H1 (cell line): Measurements from ENCODE around the gene WDR77. TPM values are rescaled to one million over a fixed set of nuclear protein-coding genes. Genes with fewer than 3 reads are reported as not detected.

ENCODE experiments used
- CTCF ChIA-PET: fragments of 300-600 bp; sonication (Branson Sonifier 250); formaldehyde crosslinking; loops from one replicate; lab custom pipeline; 2021; ENCODE audit not compliant: partially characterized antibody; lab: Charles Lee
- POLR2A ChIA-PET: fragments of 300-600 bp; sonication (Branson Sonifier 250); formaldehyde crosslinking; loops from one replicate; lab custom pipeline; 2021; ENCODE audit warnings: inconsistent platforms; ENCODE audit not compliant: partially characterized antibody; lab: Charles Lee
- DNase-seq, 2 experiments: peaks; one replicate each; pipeline versions ENCODE4 v3.0.0 to v3.0.0-alpha.2; 2010 to 2022; ENCODE audit warnings: low spot score in 2 of 2, low read depth in 1 of 2, mixed read lengths in 1 of 2
- FAIRE-seq: peaks from 2 replicates; lab custom pipeline; 2011; peaks lifted over from hg19 to GRCh38; lab: Jason Lieb, UNC
- H2AFZ ChIP-seq: 2 replicates; pipeline ENCODE4 v1.8.1; 2012; ENCODE audit warnings: low read length, inconsistent platforms
- H2AK5ac ChIP-seq: 2 replicates; pipeline ENCODE4 v1.6.1; 2013; ENCODE audit warnings: low read depth, low read length
- H2BK120ac ChIP-seq: replicated peaks from 2 replicates; pipeline ENCODE3; 2013; ENCODE audit warnings: low read depth, low read length, inconsistent platforms
- H2BK12ac ChIP-seq: 2 replicates; pipeline ENCODE4 v1.6.1; 2013; ENCODE audit warnings: low read depth, low read length
- H2BK15ac ChIP-seq: 2 replicates; pipeline ENCODE4 v1.6.1; 2013; ENCODE audit warnings: low read length
- H2BK20ac ChIP-seq: 2 replicates; pipeline ENCODE4 v1.6.1; 2013; ENCODE audit warnings: low read length
- H2BK5ac ChIP-seq: 2 replicates; pipeline ENCODE4 v1.6.1; 2013; ENCODE audit warnings: low read depth, low read length
- H3K14ac ChIP-seq: 2 replicates; pipeline ENCODE4 v1.6.1; 2013; ENCODE audit warnings: inconsistent platforms; ENCODE audit not compliant: insufficient read length
- H3K18ac ChIP-seq: 2 replicates; pipeline ENCODE4 v1.6.1; 2013; ENCODE audit warnings: low read length; ENCODE audit errors: extremely low read depth
- H3K23ac ChIP-seq: 2 replicates; pipeline ENCODE4 v1.6.1; 2013; ENCODE audit warnings: inconsistent platforms; ENCODE audit not compliant: insufficient read length
- H3K23me2 ChIP-seq: 2 replicates; pipeline ENCODE4 v1.6.1; 2013; ENCODE audit warnings: low read depth, low read length
- H3K27ac ChIP-seq: 2 replicates; pipeline ENCODE4 v1.6.1; 2011; ENCODE audit warnings: low read depth, low read length, inconsistent platforms
- H3K27me3 ChIP-seq, 4 experiments: replicated peaks in 1 of 4; 1 replicate in 1 of 4; 2 replicates in 3 of 4; pipeline versions ENCODE4 v1.6.1 to v1.8.1; 2011 to 2013; ENCODE audit warnings: low read length in 3 of 4, mild to moderate bottlenecking in 3 of 4, inconsistent platforms in 2 of 4, mixed read lengths in 2 of 4, moderate library complexity in 1 of 4; ENCODE audit not compliant: control insufficient read depth in 3 of 4, insufficient read depth in 3 of 4; ENCODE audit errors: extremely low read depth in 1 of 4
- H3K36me3 ChIP-seq, 4 experiments: 2 replicates each; pipeline versions ENCODE4 v1.6.1 to v1.8.1; 2011 to 2013; ENCODE audit warnings: mild to moderate bottlenecking in 4 of 4, low read length in 3 of 4, moderate library complexity in 2 of 4, control low read depth in 1 of 4, inconsistent platforms in 1 of 4; ENCODE audit not compliant: insufficient read depth in 4 of 4, control insufficient read depth in 2 of 4
- H3K4ac ChIP-seq: replicated peaks from 2 replicates; pipeline ENCODE3; 2013; ENCODE audit warnings: low read length, low read depth, mixed read lengths, inconsistent platforms; ENCODE audit not compliant: insufficient read length
- H3K4me1 ChIP-seq, 4 experiments: replicated peaks in 1 of 4; 1 replicate in 1 of 4; 2 replicates in 3 of 4; pipeline versions ENCODE4 v1.6.1 to v1.8.1; 2011 to 2013; ENCODE audit warnings: low read length in 3 of 4, inconsistent platforms in 2 of 4, mixed read lengths in 1 of 4; ENCODE audit not compliant: insufficient read depth in 4 of 4, control insufficient read depth in 3 of 4
- H3K4me2 ChIP-seq, 2 experiments: 2 replicates each; pipeline versions ENCODE4 v1.6.1 to v1.8.1; 2011 to 2013; ENCODE audit warnings: low read depth in 2 of 2, low read length in 2 of 2, control low read depth in 1 of 2, inconsistent platforms in 1 of 2, mild to moderate bottlenecking in 1 of 2; ENCODE audit not compliant: insufficient read depth in 1 of 2
- H3K4me3 ChIP-seq, 4 experiments: fragments of 200-600, 300-600 bp in 1 of 4; sonication (generic), shearing (Covaris generic), sonication (Bioruptor Twin) in 1 of 4; 2 replicates each; pipeline versions ENCODE4 v1.5.1 to v1.8.1; 2011 to 2016; ENCODE audit warnings: low read length in 4 of 4, low read depth in 3 of 4, control low read depth in 2 of 4, inconsistent platforms in 2 of 4, mild to moderate bottlenecking in 2 of 4, mixed read lengths in 1 of 4, moderate library complexity in 1 of 4; ENCODE audit not compliant: insufficient read depth in 2 of 4; ENCODE audit errors: extremely low read depth in 1 of 4
- H3K56ac ChIP-seq: replicated peaks from 2 replicates; pipeline ENCODE3; 2013; ENCODE audit warnings: low read depth, mild to moderate bottlenecking, mixed read lengths, low read length, inconsistent platforms; ENCODE audit not compliant: insufficient read length
- H3K79me1 ChIP-seq: 2 replicates; pipeline ENCODE4 v1.6.1; 2013; ENCODE audit warnings: low read depth, low read length, control low read depth
- H3K79me2 ChIP-seq, 2 experiments: 2 replicates each; pipeline versions ENCODE4 v1.6.1 to v1.8.1; 2012 to 2013; ENCODE audit warnings: low read length in 2 of 2, mild to moderate bottlenecking in 2 of 2, inconsistent platforms in 1 of 2; ENCODE audit not compliant: insufficient read depth in 2 of 2, control insufficient read depth in 1 of 2
- H3K9ac ChIP-seq, 4 experiments: replicated peaks in 1 of 4; 1 replicate in 1 of 4; 2 replicates in 3 of 4; pipeline versions ENCODE4 v1.6.1 to v1.8.1; 2011 to 2013; ENCODE audit warnings: low read depth in 3 of 4, low read length in 3 of 4, control low read depth in 2 of 4, mild to moderate bottlenecking in 2 of 4, moderate library complexity in 2 of 4, inconsistent platforms in 1 of 4; ENCODE audit errors: extremely low read depth in 1 of 4
- H3K9me3 ChIP-seq, 2 experiments: 2 replicates each; pipeline versions ENCODE4 v1.6.1 to v1.8.1; 2012 to 2013; ENCODE audit warnings: mild to moderate bottlenecking in 2 of 2, moderate library complexity in 2 of 2, control low read depth in 1 of 2, inconsistent platforms in 1 of 2, low read depth in 1 of 2, low read length in 1 of 2, mixed read lengths in 1 of 2; ENCODE audit not compliant: insufficient read depth in 2 of 2
- H4K20me1 ChIP-seq, 2 experiments: replicated peaks in 1 of 2; 2 replicates each; pipeline versions ENCODE3 to v1.8.1; 2011 to 2013; ENCODE audit warnings: inconsistent platforms in 2 of 2, low read length in 2 of 2, mild to moderate bottlenecking in 1 of 2; ENCODE audit not compliant: insufficient read depth in 2 of 2, control insufficient read depth in 1 of 2
- H4K5ac ChIP-seq: 2 replicates; pipeline ENCODE4 v1.6.1; 2013; ENCODE audit warnings: low read length, low read depth, mixed read lengths, inconsistent platforms; ENCODE audit not compliant: insufficient read length
- H4K8ac ChIP-seq: 2 replicates; pipeline ENCODE4 v1.8.0; 2013; ENCODE audit warnings: mild to moderate bottlenecking, moderate library complexity, low read length, inconsistent platforms; ENCODE audit not compliant: insufficient read depth; ENCODE audit errors: extremely low read depth
- H4K91ac ChIP-seq: replicated peaks from 2 replicates; pipeline ENCODE3; 2013; ENCODE audit warnings: low read length, mixed read lengths, inconsistent platforms; ENCODE audit not compliant: insufficient read length
- CBX5 ChIP-seq: fragments of 300-800, 300-1000 bp; sonication (generic); IDR thresholded peaks from 2 replicates; pipeline ENCODE4 v1.7.1; 2016; ENCODE audit warnings: antibody characterized with exemption, low read length, low read depth
- CHD2 ChIP-seq: IDR thresholded peaks from 2 replicates; pipeline ENCODE4 v1.6.1; 2012; ENCODE audit warnings: low read length, improper control_type of control experiment
- CTBP2 ChIP-seq: IDR thresholded peaks from 2 replicates; pipeline ENCODE4 v1.7.0; 2011; ENCODE audit warnings: borderline replicate concordance, mild to moderate bottlenecking, moderate library complexity, mixed read lengths, low read length; ENCODE audit not compliant: insufficient read depth, insufficient read length
- GABPA ChIP-seq: IDR thresholded peaks from 2 replicates; pipeline ENCODE4 v1.6.1; 2011; ENCODE audit warnings: mild to moderate bottlenecking, low read length, moderate library complexity, borderline replicate concordance; ENCODE audit not compliant: insufficient read depth
- KDM5A ChIP-seq: fragments of 200-600 bp; IDR thresholded peaks from 2 replicates; pipeline ENCODE4 v1.7.1; 2012; ENCODE audit warnings: mild to moderate bottlenecking, low read length, inconsistent platforms, mixed read lengths
- MAFK ChIP-seq: IDR thresholded peaks from 2 replicates; pipeline ENCODE4 v1.6.1; 2012; ENCODE audit warnings: low read depth, mild to moderate bottlenecking, improper control_type of control experiment, low read length
- NANOG ChIP-seq: IDR thresholded peaks from 2 replicates; pipeline ENCODE4 v1.6.1; 2011; ENCODE audit warnings: low read length, low read depth, mild to moderate bottlenecking, inconsistent platforms; ENCODE audit not compliant: insufficient read depth, poor library complexity, severe bottlenecking
- SAP30 ChIP-seq: fragments of 300-600 bp; sonication (generic); IDR thresholded peaks from 2 replicates; pipeline ENCODE4 v1.7.1; 2012; ENCODE audit warnings: low read length, moderate library complexity, mild to moderate bottlenecking, inconsistent platforms; ENCODE audit not compliant: insufficient read depth, insufficient replicate concordance
- SP2 ChIP-seq: IDR thresholded peaks from 2 replicates; pipeline ENCODE4 v1.6.1; 2012; ENCODE audit warnings: mild to moderate bottlenecking, low read length, inconsistent platforms
- SUZ12 ChIP-seq: fragments of 200-600 bp; sonication (generic); IDR thresholded peaks from 2 replicates; pipeline ENCODE4 v1.6.1; 2012; ENCODE audit warnings: mild to moderate bottlenecking, inconsistent platforms, low read length, moderate library complexity, mixed read lengths
- TBP ChIP-seq: IDR thresholded peaks from 2 replicates; pipeline ENCODE4 v1.6.1; 2011; ENCODE audit warnings: low read depth, low read length, improper control_type of control experiment
- TEAD4 ChIP-seq: IDR thresholded peaks from 2 replicates; pipeline ENCODE4 v1.6.1; 2012; ENCODE audit warnings: low read depth, low read length, inconsistent platforms, mixed read lengths
- YY1 ChIP-seq: IDR thresholded peaks from 2 replicates; pipeline ENCODE4 v1.6.1; 2011; ENCODE audit warnings: low read depth, mild to moderate bottlenecking, low read length
- WGBS, 2 experiments: shearing (Covaris generic) in 1 of 2; methylation state at CpG; one replicate each; pipeline versions ENCODE4 v1.1.6 to v1.1.7; 2013 to 2015; ENCODE audit warnings: low lambda C conversion rate in 2 of 2, mixed read lengths in 2 of 2, inconsistent platforms in 1 of 2, low coverage in 1 of 2, missing lambda C conversion rate in 1 of 2; ENCODE audit not compliant: insufficient replicate concordance in 2 of 2, insufficient coverage in 1 of 2, insufficient read length in 1 of 2; ENCODE audit errors: extremely low coverage in 1 of 2, missing lambda C conversion rate in 1 of 2; 5-methylcytosine and 5-hydroxymethylcytosine counted together
- polyA plus RNA-seq, 7 experiments: library from polyadenylated mRNA; depleted of rRNA in 3 of 7; stranded (reverse) in 5 of 7; unstranded in 2 of 7; fragments of >200 nt in 5 of 7; fragments of 200-250 nt in 2 of 7; gene quantifications; 1 replicate in 5 of 7; 2 replicates in 1 of 7; 4 replicates in 1 of 7; pipeline versions ENCODE4 v1.2.1 to v1.2.3, GENCODE V29; 2011 to 2013; ENCODE audit warnings: missing spikeins in 2 of 7, mixed read lengths in 2 of 7
- total RNA-seq: library from RNA; stranded (reverse); fragmentation: NEBNext Ultra II Directional; extraction: Animal tissue kit (Norgen Biotek cat#: 25700); gene quantifications from 2 replicates; pipeline ENCODE4 v1.2.1, GENCODE V29; 2021
- TF ChIP-seq, protein P1 (sequence below): IDR thresholded peaks from 2 replicates; pipeline ENCODE4 v1.6.1; 2011; ENCODE audit warnings: low read length, improper control_type of control experiment

WDR77 gene
- total and polyA plus RNA-seq, 2 of the 8 experiments (the other 6 are each of a cell fraction or from before 2014, with no cell fraction given) = 66.0 to 156 TPM

GRCh38 chr1:111466480-111466879 lies 17.4 kb upstream of the WDR77 start:
- Histone ChIP-seq H2BK120ac (no peak overlapping the region), H3K36me3 (peaks cover 0 to 12% (median 2%) of the 10 kb centered on the region in 4 experiments; a peak in 5 of 8 replicates), H2BK12ac (no peak overlapping the region), H3K79me2 (no peaks in the 10 kb centered on the region), H2BK5ac (no peak overlapping the region), H3K56ac (no peak overlapping the region), H4K20me1 (no peaks in the 10 kb centered on the region), H3K18ac (no peak overlapping the region), H3K4me2 (no peak overlapping the region), H2AFZ (no peak overlapping the region), H3K27ac (no peak overlapping the region), H3K14ac (no peak overlapping the region), H3K9ac (no peak overlapping the region), H3K23ac (no peak overlapping the region), H2AK5ac (no peak overlapping the region), H3K9me3 (no peaks in the 10 kb centered on the region), H3K4me1 (no peaks in the 10 kb centered on the region), H4K8ac (no peak overlapping the region), H3K23me2 (no peaks in the 10 kb centered on the region), H2BK20ac (no peak overlapping the region), H2BK15ac (no peak overlapping the region), H3K27me3 (no peaks in the 10 kb centered on the region), H4K5ac (no peak overlapping the region), H4K91ac (no peak overlapping the region), H3K4me3 (no peak overlapping the region), H3K79me1 (no peaks in the 10 kb centered on the region), H3K4ac (no peak overlapping the region)
- CTCF ChIA-PET = interaction anchor here (1.2 kb wide), 1 partner anchor 10 kb away, joined by 3 read pairs; no protein-coding TSS in a partner anchor
- WGBS, 2 experiments = 0% methylated on average over 1 of the region's 1 CpG; no CpG with 5 or more reads in 1 of the 2 experiments
- no peak for FAIRE-seq
- POLR2A ChIA-PET = no interaction called here
- DNase-seq = no peak
- TF ChIP-seq, protein P1, sequence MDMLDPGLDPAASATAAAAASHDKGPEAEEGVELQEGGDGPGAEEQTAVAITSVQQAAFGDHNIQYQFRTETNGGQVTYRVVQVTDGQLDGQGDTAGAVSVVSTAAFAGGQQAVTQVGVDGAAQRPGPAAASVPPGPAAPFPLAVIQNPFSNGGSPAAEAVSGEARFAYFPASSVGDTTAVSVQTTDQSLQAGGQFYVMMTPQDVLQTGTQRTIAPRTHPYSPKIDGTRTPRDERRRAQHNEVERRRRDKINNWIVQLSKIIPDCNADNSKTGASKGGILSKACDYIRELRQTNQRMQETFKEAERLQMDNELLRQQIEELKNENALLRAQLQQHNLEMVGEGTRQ = no peak
- no peak for TF ChIP-seq MAFK
- no peak for TF ChIP-seq GABPA
- no peak for TF ChIP-seq TBP
- no peak for TF ChIP-seq NANOG
- no peak for TF ChIP-seq KDM5A
- no peak for TF ChIP-seq TEAD4
- no peak for TF ChIP-seq SAP30
- TF ChIP-seq SUZ12 = no peak
- no peak for TF ChIP-seq CBX5
- TF ChIP-seq CHD2 = no peak
- TF ChIP-seq YY1 = no peak
- TF ChIP-seq CTBP2 = no peak
- TF ChIP-seq SP2 = no peak
